ENCODE data around the gene PNN.

DNA sequence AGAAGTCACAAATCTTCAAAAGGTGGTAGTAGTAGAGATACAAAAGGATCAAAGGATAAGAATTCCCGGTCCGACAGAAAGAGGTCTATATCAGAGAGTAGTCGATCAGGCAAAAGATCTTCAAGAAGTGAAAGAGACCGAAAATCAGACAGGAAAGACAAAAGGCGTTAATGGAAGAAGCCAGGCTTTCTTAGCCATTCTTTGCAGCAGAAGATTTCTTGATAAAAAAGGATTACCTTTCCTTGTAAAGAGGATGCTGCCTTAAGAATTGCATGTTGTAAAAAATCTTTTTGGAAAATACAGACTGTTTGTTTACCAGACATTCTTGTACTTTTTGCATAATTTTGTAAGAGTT, 6.6 kb downstream of the PNN start:
- TF ChIP-seq, protein P1, sequence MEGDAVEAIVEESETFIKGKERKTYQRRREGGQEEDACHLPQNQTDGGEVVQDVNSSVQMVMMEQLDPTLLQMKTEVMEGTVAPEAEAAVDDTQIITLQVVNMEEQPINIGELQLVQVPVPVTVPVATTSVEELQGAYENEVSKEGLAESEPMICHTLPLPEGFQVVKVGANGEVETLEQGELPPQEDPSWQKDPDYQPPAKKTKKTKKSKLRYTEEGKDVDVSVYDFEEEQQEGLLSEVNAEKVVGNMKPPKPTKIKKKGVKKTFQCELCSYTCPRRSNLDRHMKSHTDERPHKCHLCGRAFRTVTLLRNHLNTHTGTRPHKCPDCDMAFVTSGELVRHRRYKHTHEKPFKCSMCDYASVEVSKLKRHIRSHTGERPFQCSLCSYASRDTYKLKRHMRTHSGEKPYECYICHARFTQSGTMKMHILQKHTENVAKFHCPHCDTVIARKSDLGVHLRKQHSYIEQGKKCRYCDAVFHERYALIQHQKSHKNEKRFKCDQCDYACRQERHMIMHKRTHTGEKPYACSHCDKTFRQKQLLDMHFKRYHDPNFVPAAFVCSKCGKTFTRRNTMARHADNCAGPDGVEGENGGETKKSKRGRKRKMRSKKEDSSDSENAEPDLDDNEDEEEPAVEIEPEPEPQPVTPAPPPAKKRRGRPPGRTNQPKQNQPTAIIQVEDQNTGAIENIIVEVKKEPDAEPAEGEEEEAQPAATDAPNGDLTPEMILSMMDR (conservative IDR thresholded peaks at IDR 0.05; ENCODE audit: low read length), result no peak
- TF ChIP-seq EZH2phosphoT487 (IDR thresholded peaks at IDR 0.05; ENCODE audit: borderline replicate concordance), result no peak
